ENCODE results near the gene TOMM34.

The TOMM34 gene

DNA sequence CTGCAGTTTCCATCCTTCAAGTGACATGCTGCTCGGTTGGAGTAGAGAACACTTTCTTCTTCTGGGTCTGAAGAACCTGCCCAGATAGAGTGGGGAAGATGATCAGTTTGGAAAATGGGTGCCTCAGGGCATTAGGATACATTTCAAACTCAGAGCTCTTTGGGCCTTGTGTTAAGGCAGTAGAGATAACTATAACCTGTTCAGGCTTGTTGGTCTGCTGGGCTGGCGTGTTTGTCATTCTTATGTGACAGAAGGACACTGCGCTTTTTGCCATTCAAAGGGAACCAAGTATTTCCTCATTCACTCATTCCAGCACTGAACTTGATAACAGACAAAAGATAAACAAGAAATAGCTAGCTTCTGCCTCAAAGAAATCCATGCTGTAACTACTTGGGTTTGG lies 3.8 kb downstream of the TOMM34 start:
- DNase-seq (ENCODE audit: low read depth): no peak
- H3K4me3 ChIP-seq (ENCODE audit: low read depth, low read length): no peak overlapping the region
- TF ChIP-seq, protein P1, sequence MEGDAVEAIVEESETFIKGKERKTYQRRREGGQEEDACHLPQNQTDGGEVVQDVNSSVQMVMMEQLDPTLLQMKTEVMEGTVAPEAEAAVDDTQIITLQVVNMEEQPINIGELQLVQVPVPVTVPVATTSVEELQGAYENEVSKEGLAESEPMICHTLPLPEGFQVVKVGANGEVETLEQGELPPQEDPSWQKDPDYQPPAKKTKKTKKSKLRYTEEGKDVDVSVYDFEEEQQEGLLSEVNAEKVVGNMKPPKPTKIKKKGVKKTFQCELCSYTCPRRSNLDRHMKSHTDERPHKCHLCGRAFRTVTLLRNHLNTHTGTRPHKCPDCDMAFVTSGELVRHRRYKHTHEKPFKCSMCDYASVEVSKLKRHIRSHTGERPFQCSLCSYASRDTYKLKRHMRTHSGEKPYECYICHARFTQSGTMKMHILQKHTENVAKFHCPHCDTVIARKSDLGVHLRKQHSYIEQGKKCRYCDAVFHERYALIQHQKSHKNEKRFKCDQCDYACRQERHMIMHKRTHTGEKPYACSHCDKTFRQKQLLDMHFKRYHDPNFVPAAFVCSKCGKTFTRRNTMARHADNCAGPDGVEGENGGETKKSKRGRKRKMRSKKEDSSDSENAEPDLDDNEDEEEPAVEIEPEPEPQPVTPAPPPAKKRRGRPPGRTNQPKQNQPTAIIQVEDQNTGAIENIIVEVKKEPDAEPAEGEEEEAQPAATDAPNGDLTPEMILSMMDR (IDR thresholded peaks at IDR 0.05; ENCODE audit: low read depth, low read length, missing control alignments): no peak

DNA sequence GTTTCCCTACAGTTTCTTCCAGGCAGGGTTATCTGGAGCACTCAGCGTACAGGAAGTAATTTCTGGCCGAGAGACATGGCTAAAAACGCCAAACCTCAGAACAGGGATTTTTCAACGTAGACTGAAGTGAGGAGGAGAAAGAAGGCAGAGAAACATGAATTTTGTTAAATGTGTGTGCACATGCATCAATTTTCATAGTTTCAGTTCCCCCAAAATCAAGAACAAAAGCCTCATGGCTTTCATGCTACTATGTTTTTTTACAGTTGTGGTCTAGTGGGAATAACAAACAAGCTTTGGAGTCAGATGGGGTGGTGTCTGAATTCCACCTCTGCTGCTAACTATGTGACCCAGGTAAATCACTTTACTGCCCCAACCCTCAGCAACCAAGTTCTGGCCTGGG lies 4.9 kb downstream of the TOMM34 start:
- TF ChIP-seq, protein P1 (IDR thresholded peaks at IDR 0.05; ENCODE audit: low read depth, low read length, missing control alignments): no peak
- no peak for DNase-seq (ENCODE audit: low read depth)
- H3K4me3 ChIP-seq (ENCODE audit: low read depth, low read length): no peak overlapping the region

DNA sequence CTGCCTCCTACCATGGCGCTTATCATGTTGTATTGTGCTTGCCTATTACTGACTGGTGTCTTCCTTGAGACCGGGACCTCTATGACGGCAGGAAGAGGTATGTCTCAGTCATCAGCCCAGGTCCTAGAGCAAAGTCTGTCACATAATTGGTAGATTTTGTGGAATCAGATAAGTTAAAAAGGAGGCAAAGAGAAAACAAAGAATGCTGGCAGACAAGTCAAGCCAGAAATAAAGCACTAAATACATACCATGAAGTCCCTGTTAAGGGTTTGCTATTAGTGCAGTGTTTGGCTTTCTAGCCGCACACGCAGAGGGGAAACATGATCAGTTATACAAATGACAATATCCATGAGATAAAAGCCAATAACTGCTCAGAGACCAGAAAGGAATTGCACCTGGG lies 6.0 kb downstream of the TOMM34 start:
- TF ChIP-seq, protein P1 (IDR thresholded peaks at IDR 0.05; ENCODE audit: low read depth, low read length, missing control alignments): no peak
- DNase-seq (ENCODE audit: low read depth): no peak
- no peak overlapping the region for H3K4me3 ChIP-seq (ENCODE audit: low read depth, low read length)

DNA sequence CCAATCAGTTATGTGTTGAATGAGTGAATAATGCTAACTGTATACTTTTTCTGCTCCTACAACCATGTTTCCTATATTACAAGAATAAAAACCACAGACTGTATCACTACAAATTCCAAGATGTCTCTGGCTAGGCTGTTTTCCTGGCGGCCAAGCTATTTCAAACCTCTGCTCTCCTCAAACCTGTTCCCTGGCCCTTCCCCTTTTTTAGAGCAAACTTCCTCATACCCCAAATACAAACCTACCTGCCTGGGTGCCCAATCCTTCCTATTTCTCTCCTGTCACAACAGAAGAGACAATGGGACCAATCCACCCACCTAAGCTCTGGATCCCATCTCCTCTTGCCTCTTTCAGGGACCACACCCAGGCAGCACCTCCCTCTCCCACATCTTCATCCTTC lies 7.5 kb downstream of the TOMM34 start:
- H3K4me3 ChIP-seq (ENCODE audit: low read depth, low read length): no peak overlapping the region
- DNase-seq (ENCODE audit: low read depth): no peak
- TF ChIP-seq, protein P1 (IDR thresholded peaks at IDR 0.05; ENCODE audit: low read depth, low read length, missing control alignments): no peak

DNA sequence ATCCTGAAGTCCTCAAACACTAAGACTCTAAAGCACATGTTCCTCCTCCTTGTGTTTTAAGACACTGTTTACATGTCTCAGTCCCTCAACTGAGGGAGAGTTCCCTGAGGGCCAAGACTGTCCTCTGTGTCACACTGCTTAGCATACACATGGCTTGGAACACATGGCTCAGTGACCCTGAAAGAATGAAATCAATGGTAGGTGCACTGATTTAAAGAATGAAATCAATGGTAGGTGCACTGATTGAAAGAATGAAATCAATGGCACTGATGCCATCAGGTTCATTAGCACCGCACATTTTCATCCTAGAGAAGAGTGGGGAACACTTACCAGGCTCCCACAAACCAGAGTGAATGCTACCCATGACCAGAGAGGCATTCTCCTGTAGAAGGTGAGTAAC lies 9.8 kb downstream of the TOMM34 start:
- DNase-seq (ENCODE audit: low read depth): no peak
- TF ChIP-seq, protein P1 (IDR thresholded peaks at IDR 0.05; ENCODE audit: low read depth, low read length, missing control alignments): no peak
- no peak overlapping the region for H3K4me3 ChIP-seq (ENCODE audit: low read depth, low read length)

DNA sequence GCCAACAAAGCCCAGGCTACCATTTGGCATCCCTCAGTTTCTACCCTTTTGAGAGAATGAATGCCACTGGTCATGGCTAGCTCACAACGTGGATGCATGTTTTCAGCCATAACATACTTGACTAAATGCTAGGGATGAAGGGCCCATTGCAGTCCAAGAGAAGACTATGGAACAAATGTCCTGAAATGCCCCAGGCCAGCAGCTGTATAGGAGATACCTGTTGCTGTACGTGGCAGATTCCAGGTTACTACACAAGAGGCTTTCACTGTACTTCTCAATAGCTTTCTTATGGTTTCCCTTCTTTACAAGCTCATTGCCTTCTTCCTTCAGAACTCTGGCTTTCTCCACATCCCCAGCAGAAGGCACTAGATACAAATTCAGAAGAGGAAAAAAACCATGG lies 11.7 kb downstream of the TOMM34 start:
- H3K4me3 ChIP-seq (ENCODE audit: low read depth, low read length): no peak overlapping the region
- no peak for DNase-seq (ENCODE audit: low read depth)
- TF ChIP-seq, protein P1 (IDR thresholded peaks at IDR 0.05; ENCODE audit: low read depth, low read length, missing control alignments): no peak

DNA sequence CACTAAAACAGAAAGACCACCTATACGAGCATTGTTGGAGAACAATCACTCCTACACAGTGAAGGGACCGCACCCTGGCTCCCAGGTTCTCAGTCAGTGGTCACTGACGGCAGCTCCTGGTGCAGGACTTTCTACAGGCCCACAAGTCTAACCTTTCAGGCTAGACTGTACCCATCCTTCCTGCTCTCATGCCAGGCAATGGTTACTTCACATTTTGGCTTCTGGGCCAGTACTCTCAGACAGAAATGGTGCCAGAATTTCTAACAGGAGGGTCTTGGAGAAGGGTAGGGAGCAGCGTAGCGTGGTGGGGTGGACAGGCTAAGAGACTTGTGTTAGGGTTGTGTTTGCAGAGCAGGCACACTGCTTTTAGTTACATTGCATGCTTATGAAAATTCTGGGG lies 12.1 kb downstream of the TOMM34 start:
- no peak overlapping the region for H3K4me3 ChIP-seq (ENCODE audit: low read depth, low read length)
- no peak for DNase-seq (ENCODE audit: low read depth)
- TF ChIP-seq, protein P1 (IDR thresholded peaks at IDR 0.05; ENCODE audit: low read depth, low read length, missing control alignments): no peak
